ENCODE data around the gene PLPP4.
A peak's percentile ranks its signal among the peaks of the same experiment; 100 is the strongest.

GRCh38 chr10:120423431-120424197, 33.4 kb upstream of the PLPP4 start:
- peak; percentile 36 to 81 for TF ChIP-seq CTCF (conservative IDR thresholded peaks at IDR 0.05 in 1 of 2, IDR thresholded peaks at IDR 0.05 in 1 of 2; ENCODE audit: low read depth in 1 of 2, low read length in 2 of 2)
- TF ChIP-seq EZH2 (IDR thresholded peaks at IDR 0.05; ENCODE audit: low read length, missing control alignments) = no peak

Measured in fibroblast of lung (primary cell).